NT2/D1 (cell line): Measurements from ENCODE around the gene SIK2.

Experiments used
- DNase-seq: peaks from one replicate; pipeline ENCODE4 v3.0.0-alpha.2; 2011; ENCODE audit warnings: low read depth, low spot score
- H3K27me3 ChIP-seq: 2 replicates; pipeline ENCODE4 v1.6.0; 2011; ENCODE audit warnings: mild to moderate bottlenecking; ENCODE audit not compliant: insufficient read length, insufficient read depth
- H3K36me3 ChIP-seq: 2 replicates; pipeline ENCODE4 v1.6.1; 2011; ENCODE audit warnings: mild to moderate bottlenecking, low read length, mixed read lengths; ENCODE audit not compliant: insufficient read depth, insufficient read length
- H3K4me1 ChIP-seq: 2 replicates; pipeline ENCODE4 v1.5.1; 2011; ENCODE audit not compliant: insufficient read depth, insufficient read length
- H3K4me3 ChIP-seq: 2 replicates; pipeline ENCODE4 v1.5.1; 2011; ENCODE audit warnings: low read depth; ENCODE audit not compliant: insufficient read length
- H3K9ac ChIP-seq: 2 replicates; pipeline ENCODE4 v1.6.0; 2011; ENCODE audit warnings: low read depth; ENCODE audit not compliant: insufficient read length
- H3K9me3 ChIP-seq: 2 replicates; pipeline ENCODE4 v1.5.1; 2011; ENCODE audit warnings: mild to moderate bottlenecking, low read length; ENCODE audit not compliant: insufficient read depth
- SUZ12 ChIP-seq: IDR thresholded peaks from 2 replicates; pipeline ENCODE4 v1.6.1; 2011; ENCODE audit not compliant: insufficient read length, insufficient read depth; ENCODE audit errors: extremely low read depth
- YY1 ChIP-seq: IDR thresholded peaks from 2 replicates; pipeline ENCODE4 v1.6.1; 2011; ENCODE audit not compliant: insufficient read length, insufficient read depth
- ZNF274 ChIP-seq: IDR thresholded peaks from 2 replicates; pipeline ENCODE4 v1.6.1; 2011; ENCODE audit warnings: mild to moderate bottlenecking, low read depth, low read length

Gene SIK2

GRCh38 chr11:111582881-111583280 lies 19.4 kb upstream of the SIK2 start:
- peaks cover 4% of the 10 kb centered on the region for H3K9me3 ChIP-seq
- H3K27me3 ChIP-seq, result no peaks in the 10 kb centered on the region
- no peak for DNase-seq
- no peaks in the 10 kb centered on the region for H3K36me3 ChIP-seq
- no peak for TF ChIP-seq YY1
- TF ChIP-seq ZNF274, result no peak
- no peak for TF ChIP-seq SUZ12
- no peak overlapping the region for H3K9ac ChIP-seq
- H3K4me1 ChIP-seq, result no peaks in the 10 kb centered on the region
- H3K4me3 ChIP-seq, result no peak overlapping the region

- DNase-seq, result no peak
- peaks cover 7% of the 10 kb centered on the region for H3K9me3 ChIP-seq
Observed at GRCh38 chr11:111585371-111585770, 16.9 kb upstream of the SIK2 start.

GRCh38 chr11:111586388-111586831 lies 15.8 kb upstream of the SIK2 start:
- Histone ChIP-seq H3K4me3 (no peak overlapping the region), H3K4me1 (no peaks in the 10 kb centered on the region), H3K9me3 (peaks cover 7% of the 10 kb centered on the region), H3K36me3 (no peaks in the 10 kb centered on the region), H3K9ac (no peak overlapping the region), H3K27me3 (no peaks in the 10 kb centered on the region)
- DNase-seq, result no peak
- TF ChIP-seq SUZ12, result no peak

More at GRCh38 chr11:111585371-111585770, 16.9 kb upstream of the SIK2 start:
- Histone ChIP-seq H3K4me1 (no peaks in the 10 kb centered on the region), H3K9ac (no peak overlapping the region), H3K27me3 (no peaks in the 10 kb centered on the region), H3K4me3 (no peak overlapping the region), H3K36me3 (no peaks in the 10 kb centered on the region)
- no peak for TF ChIP-seq SUZ12
- no peak for TF ChIP-seq ZNF274
- TF ChIP-seq YY1, result no peak

- DNase-seq, result no peak
- H3K27me3 ChIP-seq, result no peaks in the 10 kb centered on the region
- no peaks in the 10 kb centered on the region for H3K4me1 ChIP-seq
- no peak overlapping the region for H3K9ac ChIP-seq
- H3K4me3 ChIP-seq, result no peak overlapping the region
- H3K9me3 ChIP-seq, result peaks cover 7% of the 10 kb centered on the region
- H3K36me3 ChIP-seq, result no peaks in the 10 kb centered on the region
- no peak for TF ChIP-seq YY1
Observed at GRCh38 chr11:111589114-111589513, 13.1 kb upstream of the SIK2 start.

GRCh38 chr11:111589886-111590499 lies 12.3 kb upstream of the SIK2 start:
- Histone ChIP-seq H3K9ac (no peak overlapping the region), H3K36me3 (no peaks in the 10 kb centered on the region), H3K27me3 (no peaks in the 10 kb centered on the region), H3K4me3 (no peak overlapping the region), H3K4me1 (no peaks in the 10 kb centered on the region), H3K9me3 (peaks cover 7% of the 10 kb centered on the region)
- DNase-seq, result no peak
- TF ChIP-seq YY1 (no peak), SUZ12 (no peak), ZNF274 (no peak)

GRCh38 chr11:111591187-111591960 lies 10.9 kb upstream of the SIK2 start:
- no peaks in the 10 kb centered on the region for H3K36me3 ChIP-seq
- peaks cover 7% of the 10 kb centered on the region for H3K9me3 ChIP-seq
- H3K4me3 ChIP-seq, result no peak overlapping the region
- no peaks in the 10 kb centered on the region for H3K27me3 ChIP-seq
- H3K9ac ChIP-seq, result no peak overlapping the region
- TF ChIP-seq ZNF274, result no peak
- no peak for TF ChIP-seq SUZ12
- TF ChIP-seq YY1, result no peak
- H3K4me1 ChIP-seq, result no peaks in the 10 kb centered on the region
- DNase-seq, result no peak

- Histone ChIP-seq H3K36me3 (no peaks in the 10 kb centered on the region), H3K9me3 (peaks cover 7% of the 10 kb centered on the region), H3K4me3 (no peak overlapping the region), H3K9ac (no peak overlapping the region), H3K4me1 (no peaks in the 10 kb centered on the region), H3K27me3 (no peaks in the 10 kb centered on the region)
- no peak for TF ChIP-seq SUZ12
- no peak for TF ChIP-seq YY1
- TF ChIP-seq ZNF274, result no peak
- no peak for DNase-seq
Observed at GRCh38 chr11:111592491-111592890, 9.8 kb upstream of the SIK2 start.
